HCT116 (cell line): ENCODE results near the gene OR5C1. TPM values are rescaled to one million over a fixed set of nuclear protein-coding genes. Genes with fewer than 3 reads are reported as not detected.

Experiments
- ATAC-seq: fragments of 200-7000 bp; cut with Tn5 transposase; 2 replicates; pipeline ENCODE4 v1.9.1; 2020; ENCODE audit warnings: mild to moderate bottlenecking, moderate library complexity
- BruUV-seq: library from RNA; stranded (reverse); fragments of 400-500 nt; replicated peaks from 2 replicates; lab custom pipeline; 2021; lab: Mats Ljungman, UMichigan
- CTCF ChIA-PET: fragments of 300-600 bp; sonication (Branson Sonifier 250); formaldehyde crosslinking; loops from one replicate; lab custom pipeline; 2021; ENCODE audit warnings: antibody characterized with exemption; lab: Charles Lee
- POLR2A ChIA-PET: fragments of 300-600, 350-600 bp; sonication (Branson Sonifier 250); formaldehyde crosslinking; loops from one replicate; lab custom pipeline; 2021; ENCODE audit warnings: antibody characterized with exemption; lab: Charles Lee
- RAD21 ChIA-PET, 2 experiments: fragments of 300-600 bp; sonication (Branson Sonifier 250); formaldehyde crosslinking; loops; one replicate each; lab custom pipeline; 2023; ENCODE audit warnings: low total read pairs in 2 of 2; ENCODE audit not compliant: uncharacterized antibody in 2 of 2, unreplicated experiment in 2 of 2, low non-redundant PET in 1 of 2; lab: Charles Lee
- DNase-seq: peaks from one replicate; pipeline ENCODE4 v3.0.0-alpha.2; 2010; ENCODE audit warnings: low read depth, low spot score
- H2AFZ ChIP-seq: fragments of 200-600 bp; shearing (Covaris generic), sonication (generic); 2 replicates; pipeline ENCODE4 v1.6.1; 2017; ENCODE audit warnings: low read depth, mixed run types, mixed read lengths, antibody characterized with exemption, low read length; ENCODE audit not compliant: poor library complexity, severe bottlenecking
- H3K27ac ChIP-seq: 2 replicates; pipeline ENCODE4 v1.5.1; 2012; ENCODE audit warnings: low read depth, low read length
- H3K27me3 ChIP-seq: fragments of 200-600 bp; sonication (generic); 2 replicates; pipeline ENCODE4 v1.6.1; 2016; ENCODE audit warnings: mixed run types, low read length, mixed read lengths; ENCODE audit not compliant: insufficient read depth
- H3K36me3 ChIP-seq, 2 experiments: fragments of 200-500 bp in 1 of 2; fragments of 200-600 bp in 1 of 2; sonication (Bioruptor generic) in 1 of 2; sonication (generic) in 1 of 2; 2 replicates each; pipeline versions ENCODE4 v1.5.1 to v1.6.1; 2014 to 2016; ENCODE audit warnings: low read length in 2 of 2, inconsistent platforms in 1 of 2, mixed read lengths in 1 of 2, mixed run types in 1 of 2; ENCODE audit not compliant: insufficient read depth in 2 of 2, control insufficient read depth in 1 of 2
- H3K4me1 ChIP-seq, 2 experiments: fragments of 200-600 bp in 1 of 2; sonication (generic) in 1 of 2; 2 replicates each; pipeline versions ENCODE4 v1.5.1 to v1.6.1; 2012 to 2017; ENCODE audit warnings: low read length in 2 of 2, inconsistent platforms in 1 of 2, mild to moderate bottlenecking in 1 of 2, mixed read lengths in 1 of 2, mixed run types in 1 of 2, moderate library complexity in 1 of 2; ENCODE audit not compliant: insufficient read depth in 2 of 2, control insufficient read depth in 1 of 2
- H3K4me2 ChIP-seq: fragments of 200-600 bp; sonication (generic); 2 replicates; pipeline ENCODE4 v1.6.1; 2017; ENCODE audit warnings: mixed run types, low read length, mixed read lengths
- H3K4me3 ChIP-seq, 2 experiments: fragments of 200-600 bp in 1 of 2; sonication (generic) in 1 of 2; replicated peaks in 1 of 2; 2 replicates each; pipeline ENCODE4 v1.5.1; 2011 to 2016; ENCODE audit warnings: low read length in 2 of 2, control low read depth in 1 of 2, low read depth in 1 of 2, mild to moderate bottlenecking in 1 of 2, mixed read lengths in 1 of 2, mixed run types in 1 of 2
- H3K79me2 ChIP-seq: fragments of 200-600 bp; sonication (generic); 2 replicates; pipeline ENCODE4 v1.6.1; 2017; ENCODE audit warnings: mild to moderate bottlenecking, mixed run types, low read length, moderate library complexity, mixed read lengths; ENCODE audit not compliant: insufficient read depth
- H3K9ac ChIP-seq: fragments of 200-600 bp; sonication (generic); 2 replicates; pipeline ENCODE4 v1.6.1; 2016; ENCODE audit warnings: low read length, mixed read lengths
- H3K9me2 ChIP-seq: fragments of 200-600 bp; sonication (generic), shearing (Covaris generic); 2 replicates; pipeline ENCODE4 v1.6.1; 2017; ENCODE audit warnings: mixed run types, mild to moderate bottlenecking, moderate library complexity; ENCODE audit not compliant: insufficient read depth
- H3K9me3 ChIP-seq, 2 experiments: fragments of 200-500 bp in 1 of 2; fragments of 200-600 bp in 1 of 2; sonication (Bioruptor generic) in 1 of 2; sonication (generic) in 1 of 2; 2 replicates each; pipeline ENCODE4 v1.6.1; 2014 to 2017; ENCODE audit warnings: low read length in 2 of 2, mixed read lengths in 2 of 2, inconsistent platforms in 1 of 2, low read depth in 1 of 2, mild to moderate bottlenecking in 1 of 2, mixed run types in 1 of 2, moderate library complexity in 1 of 2; ENCODE audit not compliant: control insufficient read depth in 1 of 2, insufficient read depth in 1 of 2
- H4K20me1 ChIP-seq: fragments of 200-600 bp; sonication (generic), shearing (Covaris generic); 2 replicates; pipeline ENCODE4 v1.6.1; 2017; ENCODE audit warnings: mixed run types, mild to moderate bottlenecking, moderate library complexity; ENCODE audit not compliant: insufficient read depth
- CBX3 ChIP-seq: IDR thresholded peaks from 2 replicates; pipeline ENCODE4 v1.6.1; 2012; ENCODE audit warnings: low read depth
- EGR1 ChIP-seq: IDR thresholded peaks from 2 replicates; pipeline ENCODE4 v1.6.1; 2012; ENCODE audit warnings: low read depth
- ELF1 ChIP-seq: IDR thresholded peaks from 2 replicates; pipeline ENCODE4 v1.6.1; 2012; ENCODE audit warnings: low read depth, borderline replicate concordance
- EZH2phosphoT487 ChIP-seq: fragments of 200-600 bp; IDR thresholded peaks from 2 replicates; pipeline ENCODE4 v1.6.1; 2018; ENCODE audit warnings: antibody characterized with exemption, borderline replicate concordance
- JUND ChIP-seq: IDR thresholded peaks from 2 replicates; pipeline ENCODE4 v1.6.1; 2012
- POLR2A ChIP-seq: IDR thresholded peaks from 2 replicates; pipeline ENCODE4 v1.7.0; 2011; ENCODE audit warnings: borderline replicate concordance; ENCODE audit not compliant: insufficient read depth, insufficient read length; ENCODE audit errors: extremely low read depth
- POLR2AphosphoS5 ChIP-seq: IDR thresholded peaks from 2 replicates; pipeline ENCODE4 v1.6.1; 2011; ENCODE audit warnings: mild to moderate bottlenecking, low read depth, low read length, moderate library complexity
- RAD21 ChIP-seq: IDR thresholded peaks from 2 replicates; pipeline ENCODE4 v1.6.1; 2012; ENCODE audit warnings: low read depth, mild to moderate bottlenecking
- SIN3A ChIP-seq: IDR thresholded peaks from 2 replicates; pipeline ENCODE4 v1.6.1; 2012; ENCODE audit warnings: low read depth
- SP1 ChIP-seq: IDR thresholded peaks from 2 replicates; pipeline ENCODE4 v1.6.1; 2012; ENCODE audit warnings: low read depth
- SRF ChIP-seq: IDR thresholded peaks from 2 replicates; pipeline ENCODE4 v1.6.1; 2012; ENCODE audit warnings: low read depth
- YY1 ChIP-seq: IDR thresholded peaks from 2 replicates; pipeline ENCODE4 v1.6.1; 2011; ENCODE audit warnings: low read length, low read depth, moderate library complexity, mild to moderate bottlenecking; ENCODE audit not compliant: insufficient replicate concordance; ENCODE audit errors: extremely low read depth
- ZFX ChIP-seq: fragments of 450-650 bp; IDR thresholded peaks from 2 replicates; pipeline ENCODE4 v1.6.1; 2017
- ZNF274 ChIP-seq: fragments of 200-500 bp; sonication (Bioruptor generic); IDR thresholded peaks from 2 replicates; pipeline ENCODE4 v1.6.1; 2014; ENCODE audit warnings: mild to moderate bottlenecking, low read depth, low read length, inconsistent platforms
- intact Hi-C: fragments of 100-400 bp; cut with micrococcal nuclease; formaldehyde crosslinking; loops from 2 replicates; pipeline ENCODE4 v1.10.0; 2022
- total RNA-seq: library from RNA; stranded (reverse); gene quantifications from one replicate; pipeline ENCODE4 v1.2.1, GENCODE V29; 2021; ENCODE audit not compliant: unreplicated experiment
- TF ChIP-seq, protein P1 (sequence below), 3 experiments: fragments of 200-600 bp in 1 of 3; sonication (generic) in 1 of 3; IDR thresholded peaks in 2 of 3; conservative IDR thresholded peaks in 1 of 3; 2 replicates each; pipeline ENCODE4 v1.5.1; 2012 to 2017; ENCODE audit warnings: low read depth in 2 of 3, low read length in 2 of 3, antibody characterized with exemption in 1 of 3, borderline replicate concordance in 1 of 3, control low read depth in 1 of 3, mild to moderate bottlenecking in 1 of 3, mixed read lengths in 1 of 3, mixed run types in 1 of 3, moderate library complexity in 1 of 3; ENCODE audit not compliant: insufficient read depth in 1 of 3
- TF ChIP-seq, protein P2 (sequence below): IDR thresholded peaks from 2 replicates; pipeline ENCODE4 v1.6.1; 2012
- TF ChIP-seq, protein P3 (sequence below): IDR thresholded peaks from 2 replicates; pipeline ENCODE4 v1.6.1; 2011; ENCODE audit warnings: mild to moderate bottlenecking, low read length, moderate library complexity; ENCODE audit not compliant: insufficient replicate concordance; ENCODE audit errors: extremely low read depth
- TF ChIP-seq, protein P4 (sequence below): IDR thresholded peaks from 2 replicates; pipeline ENCODE4 v1.6.1; 2012; ENCODE audit warnings: low read depth
- TF ChIP-seq, protein P5 (sequence below): IDR thresholded peaks from 2 replicates; pipeline ENCODE4 v1.6.1; 2012

The OR5C1 gene
- total RNA-seq, 1 experiment from 2014 or later, result not detected

DNA sequence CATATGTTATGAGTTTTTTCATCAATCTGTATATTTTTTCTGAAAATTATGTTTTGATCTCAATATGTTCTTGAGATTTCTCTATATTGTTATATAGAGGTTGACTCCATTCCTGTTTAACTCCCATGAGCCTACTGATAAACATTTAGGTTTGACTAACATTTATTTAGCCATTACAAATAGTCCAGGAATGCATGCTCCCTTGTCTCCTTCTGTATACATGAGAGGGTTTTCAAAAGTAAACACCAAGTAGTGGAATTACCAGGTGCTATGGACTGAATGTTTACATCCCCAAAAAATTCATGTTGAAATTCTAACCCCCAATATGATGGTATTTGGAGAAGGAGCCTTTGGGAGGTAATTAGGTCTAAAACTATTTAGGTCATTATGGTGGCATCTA, 3.5 kb upstream of the OR5C1 start:
- DNase-seq (no peak), ATAC-seq (no peak)
- POLR2A ChIA-PET, result no interaction called here
- Histone ChIP-seq H3K9me3 (no peaks in the 10 kb centered on the region), H3K27me3 (0 out of 2 replicates have a peak, but pooled peaks cover 6% of the 10 kb centered on the region), H3K4me2 (no peak overlapping the region), H3K79me2 (no peaks in the 10 kb centered on the region), H4K20me1 (no peaks in the 10 kb centered on the region), H3K4me1 (no peaks in the 10 kb centered on the region), H3K27ac (no peak overlapping the region), H3K9ac (no peak overlapping the region), H3K9me2 (no peaks in the 10 kb centered on the region), H3K4me3 (no peak overlapping the region), H2AFZ (no peak overlapping the region), H3K36me3 (no peaks in the 10 kb centered on the region)
- no peak for TF ChIP-seq SP1
- TF ChIP-seq RAD21, result no peak
- no peak for TF ChIP-seq SIN3A
- no peak for TF ChIP-seq SRF
- no peak for TF ChIP-seq ZNF274
- no peak for TF ChIP-seq EZH2phosphoT487
- no peak for TF ChIP-seq POLR2A
- TF ChIP-seq, protein P1, sequence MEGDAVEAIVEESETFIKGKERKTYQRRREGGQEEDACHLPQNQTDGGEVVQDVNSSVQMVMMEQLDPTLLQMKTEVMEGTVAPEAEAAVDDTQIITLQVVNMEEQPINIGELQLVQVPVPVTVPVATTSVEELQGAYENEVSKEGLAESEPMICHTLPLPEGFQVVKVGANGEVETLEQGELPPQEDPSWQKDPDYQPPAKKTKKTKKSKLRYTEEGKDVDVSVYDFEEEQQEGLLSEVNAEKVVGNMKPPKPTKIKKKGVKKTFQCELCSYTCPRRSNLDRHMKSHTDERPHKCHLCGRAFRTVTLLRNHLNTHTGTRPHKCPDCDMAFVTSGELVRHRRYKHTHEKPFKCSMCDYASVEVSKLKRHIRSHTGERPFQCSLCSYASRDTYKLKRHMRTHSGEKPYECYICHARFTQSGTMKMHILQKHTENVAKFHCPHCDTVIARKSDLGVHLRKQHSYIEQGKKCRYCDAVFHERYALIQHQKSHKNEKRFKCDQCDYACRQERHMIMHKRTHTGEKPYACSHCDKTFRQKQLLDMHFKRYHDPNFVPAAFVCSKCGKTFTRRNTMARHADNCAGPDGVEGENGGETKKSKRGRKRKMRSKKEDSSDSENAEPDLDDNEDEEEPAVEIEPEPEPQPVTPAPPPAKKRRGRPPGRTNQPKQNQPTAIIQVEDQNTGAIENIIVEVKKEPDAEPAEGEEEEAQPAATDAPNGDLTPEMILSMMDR (IDR thresholded peaks at IDR 0.05 in 2 of 3, conservative IDR thresholded peaks at IDR 0.05 in 1 of 3; ENCODE audit: borderline replicate concordance in 1 of 3, insufficient read depth in 1 of 3, low read depth in 2 of 3, low read length in 2 of 3), result no peak
- TF ChIP-seq, protein P2, sequence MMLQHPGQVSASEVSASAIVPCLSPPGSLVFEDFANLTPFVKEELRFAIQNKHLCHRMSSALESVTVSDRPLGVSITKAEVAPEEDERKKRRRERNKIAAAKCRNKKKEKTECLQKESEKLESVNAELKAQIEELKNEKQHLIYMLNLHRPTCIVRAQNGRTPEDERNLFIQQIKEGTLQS, result no peak
- no peak for TF ChIP-seq ZFX
- TF ChIP-seq ELF1, result no peak
- TF ChIP-seq CBX3, result no peak
- TF ChIP-seq YY1, result no peak
- TF ChIP-seq JUND, result no peak
- no peak for TF ChIP-seq EGR1
- TF ChIP-seq, protein P3, sequence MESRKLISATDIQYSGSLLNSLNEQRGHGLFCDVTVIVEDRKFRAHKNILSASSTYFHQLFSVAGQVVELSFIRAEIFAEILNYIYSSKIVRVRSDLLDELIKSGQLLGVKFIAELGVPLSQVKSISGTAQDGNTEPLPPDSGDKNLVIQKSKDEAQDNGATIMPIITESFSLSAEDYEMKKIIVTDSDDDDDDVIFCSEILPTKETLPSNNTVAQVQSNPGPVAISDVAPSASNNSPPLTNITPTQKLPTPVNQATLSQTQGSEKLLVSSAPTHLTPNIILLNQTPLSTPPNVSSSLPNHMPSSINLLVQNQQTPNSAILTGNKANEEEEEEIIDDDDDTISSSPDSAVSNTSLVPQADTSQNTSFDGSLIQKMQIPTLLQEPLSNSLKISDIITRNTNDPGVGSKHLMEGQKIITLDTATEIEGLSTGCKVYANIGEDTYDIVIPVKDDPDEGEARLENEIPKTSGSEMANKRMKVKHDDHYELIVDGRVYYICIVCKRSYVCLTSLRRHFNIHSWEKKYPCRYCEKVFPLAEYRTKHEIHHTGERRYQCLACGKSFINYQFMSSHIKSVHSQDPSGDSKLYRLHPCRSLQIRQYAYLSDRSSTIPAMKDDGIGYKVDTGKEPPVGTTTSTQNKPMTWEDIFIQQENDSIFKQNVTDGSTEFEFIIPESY, result no peak
- TF ChIP-seq, protein P4, sequence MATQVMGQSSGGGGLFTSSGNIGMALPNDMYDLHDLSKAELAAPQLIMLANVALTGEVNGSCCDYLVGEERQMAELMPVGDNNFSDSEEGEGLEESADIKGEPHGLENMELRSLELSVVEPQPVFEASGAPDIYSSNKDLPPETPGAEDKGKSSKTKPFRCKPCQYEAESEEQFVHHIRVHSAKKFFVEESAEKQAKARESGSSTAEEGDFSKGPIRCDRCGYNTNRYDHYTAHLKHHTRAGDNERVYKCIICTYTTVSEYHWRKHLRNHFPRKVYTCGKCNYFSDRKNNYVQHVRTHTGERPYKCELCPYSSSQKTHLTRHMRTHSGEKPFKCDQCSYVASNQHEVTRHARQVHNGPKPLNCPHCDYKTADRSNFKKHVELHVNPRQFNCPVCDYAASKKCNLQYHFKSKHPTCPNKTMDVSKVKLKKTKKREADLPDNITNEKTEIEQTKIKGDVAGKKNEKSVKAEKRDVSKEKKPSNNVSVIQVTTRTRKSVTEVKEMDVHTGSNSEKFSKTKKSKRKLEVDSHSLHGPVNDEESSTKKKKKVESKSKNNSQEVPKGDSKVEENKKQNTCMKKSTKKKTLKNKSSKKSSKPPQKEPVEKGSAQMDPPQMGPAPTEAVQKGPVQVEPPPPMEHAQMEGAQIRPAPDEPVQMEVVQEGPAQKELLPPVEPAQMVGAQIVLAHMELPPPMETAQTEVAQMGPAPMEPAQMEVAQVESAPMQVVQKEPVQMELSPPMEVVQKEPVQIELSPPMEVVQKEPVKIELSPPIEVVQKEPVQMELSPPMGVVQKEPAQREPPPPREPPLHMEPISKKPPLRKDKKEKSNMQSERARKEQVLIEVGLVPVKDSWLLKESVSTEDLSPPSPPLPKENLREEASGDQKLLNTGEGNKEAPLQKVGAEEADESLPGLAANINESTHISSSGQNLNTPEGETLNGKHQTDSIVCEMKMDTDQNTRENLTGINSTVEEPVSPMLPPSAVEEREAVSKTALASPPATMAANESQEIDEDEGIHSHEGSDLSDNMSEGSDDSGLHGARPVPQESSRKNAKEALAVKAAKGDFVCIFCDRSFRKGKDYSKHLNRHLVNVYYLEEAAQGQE, result no peak
- TF ChIP-seq POLR2AphosphoS5, result no peak
- TF ChIP-seq, protein P5, sequence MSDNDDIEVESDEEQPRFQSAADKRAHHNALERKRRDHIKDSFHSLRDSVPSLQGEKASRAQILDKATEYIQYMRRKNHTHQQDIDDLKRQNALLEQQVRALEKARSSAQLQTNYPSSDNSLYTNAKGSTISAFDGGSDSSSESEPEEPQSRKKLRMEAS, result no peak
- intact Hi-C loops, result no loop called here
- CTCF ChIA-PET, result no interaction called here
- RAD21 ChIA-PET, result no interaction called here
- BruUV-seq, result no TSS peak
